HepG2 (cell line): ENCODE results near the gene NFKBIZ. TPM values are rescaled to one million over a fixed set of nuclear protein-coding genes. Genes with fewer than 3 reads are reported as not detected.

ENCODE experiments used
- ATAC-seq: fragments of 200-7000 bp; cut with Tn5 transposase; 3 replicates; pipeline ENCODE4 v1.9.1; 2020; ENCODE audit warnings: mild to moderate bottlenecking, moderate library complexity
- BruUV-seq: library from RNA; stranded (reverse); fragments of 400-500 nt; replicated peaks from 2 replicates; lab custom pipeline; 2021; lab: Mats Ljungman, UMichigan
- CTCF ChIA-PET: fragments of 300-600 bp; formaldehyde crosslinking; extraction: SDS; loops from one replicate; lab custom pipeline; 2021; ENCODE audit warnings: low total read pairs, inconsistent platforms, low intra/inter-chr PET ratio; lab: Yijun Ruan, JAX
- POLR2A ChIA-PET: fragments of 350-600 bp; sonication (Branson Sonifier 250); formaldehyde crosslinking; loops from one replicate; lab custom pipeline; 2020; ENCODE audit warnings: antibody characterized with exemption, inconsistent platforms; lab: Yijun Ruan, JAX
- DNase-seq: peaks from one replicate; pipeline ENCODE4 v3.0.0-alpha.2; 2015; ENCODE audit warnings: low spot score
- FAIRE-seq: peaks from 3 replicates; lab custom pipeline; 2011; peaks lifted over from hg19 to GRCh38; lab: Jason Lieb, UNC
- H2AFZ ChIP-seq: one replicate; pipeline ENCODE4 v1.6.1; 2011; ENCODE audit warnings: low read length, inconsistent platforms
- H3K27ac ChIP-seq: fragments of 300-600 bp; 3 replicates; pipeline ENCODE4 v1.8.0; 2011; ENCODE audit warnings: mixed run types, mild to moderate bottlenecking, mixed read lengths, low read length, inconsistent platforms; ENCODE audit not compliant: insufficient read depth; ENCODE audit errors: extremely low read length
- H3K27me3 ChIP-seq, 2 experiments: fragments of 200-600 bp in 1 of 2; 2 replicates in 1 of 2; 3 replicates in 1 of 2; pipeline versions ENCODE4 v1.6.0 to v1.8.0; 2011; ENCODE audit warnings: low read length in 2 of 2, mild to moderate bottlenecking in 2 of 2, moderate library complexity in 2 of 2, inconsistent platforms in 1 of 2; ENCODE audit not compliant: insufficient read depth in 2 of 2, control insufficient read depth in 1 of 2
- H3K36me3 ChIP-seq, 2 experiments: fragments of 200-600 bp in 1 of 2; replicated peaks in 1 of 2; 2 replicates in 1 of 2; 3 replicates in 1 of 2; pipeline versions ENCODE4 v1.5.1 to v1.8.0; 2011; ENCODE audit warnings: low read length in 2 of 2, inconsistent platforms in 1 of 2; ENCODE audit not compliant: insufficient read depth in 2 of 2, control insufficient read depth in 1 of 2
- H3K4me1 ChIP-seq: 2 replicates; pipeline ENCODE4 v1.5.1; 2012; ENCODE audit warnings: low read length, inconsistent platforms; ENCODE audit not compliant: insufficient read depth
- H3K4me2 ChIP-seq: 2 replicates; pipeline ENCODE4 v1.6.0; 2011; ENCODE audit warnings: low read depth, low read length, inconsistent platforms
- H3K4me3 ChIP-seq, 3 experiments: fragments of 200-600 bp in 1 of 3; sonication (generic), shearing (Covaris generic) in 1 of 3; replicated peaks in 1 of 3; 2 replicates each; pipeline ENCODE4 v1.5.1; 2011 to 2016; ENCODE audit warnings: low read length in 3 of 3, inconsistent platforms in 2 of 3, low read depth in 2 of 3, mild to moderate bottlenecking in 2 of 3, control low read depth in 1 of 3, mixed read lengths in 1 of 3; ENCODE audit not compliant: insufficient read depth in 1 of 3
- H3K79me2 ChIP-seq: one replicate; pipeline ENCODE4 v1.6.1; 2011; ENCODE audit warnings: low read length, inconsistent platforms; ENCODE audit not compliant: insufficient read depth
- H3K9ac ChIP-seq: 2 replicates; pipeline ENCODE4 v1.6.0; 2011; ENCODE audit warnings: mild to moderate bottlenecking, low read depth, low read length, inconsistent platforms; ENCODE audit not compliant: insufficient read depth
- H3K9me3 ChIP-seq: 2 replicates; pipeline ENCODE4 v1.5.1; 2012; ENCODE audit warnings: mild to moderate bottlenecking, low read length
- H4K20me1 ChIP-seq: 2 replicates; pipeline ENCODE4 v1.6.0; 2011; ENCODE audit warnings: inconsistent platforms, mild to moderate bottlenecking, low read length, moderate library complexity; ENCODE audit not compliant: insufficient read depth
- CEBPB ChIP-seq: IDR thresholded peaks from 2 replicates; pipeline ENCODE4 v1.6.1; 2011; ENCODE audit warnings: low read depth, low read length, improper control_type of control experiment, borderline replicate concordance
- CEBPG ChIP-seq: IDR thresholded peaks from 2 replicates; pipeline ENCODE4 v1.6.1; 2016
- CREM ChIP-seq, 2 experiments: sonication (generic) in 1 of 2; formaldehyde crosslinking in 1 of 2; IDR thresholded peaks; 2 replicates each; pipeline versions ENCODE4 v1.4.0 to v1.6.1; 2016 to 2020; ENCODE audit warnings: antibody characterized with exemption in 1 of 2, mild to moderate bottlenecking in 1 of 2, missing genetic modification reagents in 1 of 2
- KLF9 ChIP-seq: IDR thresholded peaks from 2 replicates; pipeline ENCODE4 v1.6.1; 2016; ENCODE audit warnings: low read depth
- MBD4 ChIP-seq: IDR thresholded peaks from 2 replicates; pipeline ENCODE4 v1.6.1; 2012; ENCODE audit warnings: low read length, inconsistent platforms, borderline replicate concordance
- PBX2 ChIP-seq: IDR thresholded peaks from 2 replicates; pipeline ENCODE4 v1.6.1; 2016; ENCODE audit warnings: control low read depth
- RAD21 ChIP-seq: fragments of 450-650 bp; formaldehyde crosslinking; IDR thresholded peaks from 2 replicates; pipeline ENCODE4 v1.5.0; 2020; ENCODE audit warnings: mild to moderate bottlenecking
- ZNF160 ChIP-seq: sonication (generic); formaldehyde crosslinking; IDR thresholded peaks from 2 replicates; pipeline ENCODE4 v1.8.0; 2022; ENCODE audit warnings: mild to moderate bottlenecking, inconsistent platforms, missing genetic modification reagents
- ZNF333 ChIP-seq: sonication (generic); formaldehyde crosslinking; IDR thresholded peaks from 2 replicates; pipeline ENCODE4 v1.4.0; 2020; ENCODE audit warnings: mild to moderate bottlenecking, missing genetic modification reagents, borderline replicate concordance
- WGBS: methylation state at CpG from one replicate; pipeline ENCODE4 v1.1.6; 2017; ENCODE audit warnings: low lambda C conversion rate; 5-methylcytosine and 5-hydroxymethylcytosine counted together
- in situ Hi-C: cut with HindIII; loops from 2 replicates; pipeline ENCODE4 v1.10.0; 2017; ENCODE audit warnings: low pct_unique_long_range_greater_than_20kb; ENCODE audit not compliant: extremely low pct_ligation_motif_present
- intact Hi-C: fragments of 100-400 bp; cut with micrococcal nuclease; formaldehyde crosslinking; loops from one replicate; pipeline ENCODE4 v1.10.0; 2022; ENCODE audit not compliant: unreplicated experiment
- polyA plus RNA-seq, 8 experiments: library from polyadenylated mRNA; depleted of rRNA in 3 of 8; stranded (reverse) in 7 of 8; unstranded in 1 of 8; fragments of >200 nt; fragmentation: Illumina TruSeq in 4 of 8; extraction: Trizol in 4 of 8; gene quantifications; 2 replicates each; pipeline versions ENCODE4 v1.2.1 to v1.2.3, GENCODE V29; 2011 to 2016; ENCODE audit warnings: low read depth in 4 of 8, missing spikeins in 1 of 8, mixed read lengths in 1 of 8; ENCODE audit not compliant: insufficient read depth in 1 of 8
- total RNA-seq, 5 experiments: library from RNA; depleted of rRNA; stranded (reverse); fragments of >200 nt; fragmentation: Illumina TruSeq; extraction: Trizol; gene quantifications; 2 replicates each; pipeline ENCODE4 v1.2.3, GENCODE V29; 2016; ENCODE audit warnings: low read depth in 1 of 5
- TF ChIP-seq, protein P1 (sequence below), 2 experiments: sonication (generic) in 1 of 2; formaldehyde crosslinking in 1 of 2; IDR thresholded peaks; 2 replicates each; pipeline versions ENCODE4 v1.6.1 to v1.9.0; 2014 to 2022; ENCODE audit warnings: antibody characterized with exemption in 1 of 2, borderline replicate concordance in 1 of 2, inconsistent platforms in 1 of 2, low read depth in 1 of 2, missing genetic modification reagents in 1 of 2

The NFKBIZ gene
- total and polyA plus RNA-seq, 2 of the 13 experiments (the other 11 are each of a cell fraction or from before 2014, with no cell fraction given) = 25.9 to 60.6 TPM

GRCh38 chr3:101865751-101866509 lies 16.6 kb downstream of the NFKBIZ start:
- no peak overlapping the region for H3K4me3 ChIP-seq
- CTCF ChIA-PET = no interaction called here
- no TSS peak for BruUV-seq
- H3K9me3 ChIP-seq = no peaks in the 10 kb centered on the region
- H3K4me2 ChIP-seq = peak overlapping the region; percentile 47
- no peaks in the 10 kb centered on the region for H3K79me2 ChIP-seq
- FAIRE-seq (peak; percentile 32), ATAC-seq (peak; percentile 29), DNase-seq (no peak)
- intact Hi-C loops = no loop called here
- in situ Hi-C loops = no loop called here
- peak; percentile 24; the same call in 1 of the 2 replicates for TF ChIP-seq CEBPB
- TF ChIP-seq CEBPG (CRISPR knock-in tag) = peak; percentile 16; the same call in 1 of the 2 replicates
- TF ChIP-seq CREM (IDR thresholded peaks at IDR 0.05) = 0 out of 2 replicates have a peak, but pooled peaks have one; percentile 4
- TF ChIP-seq CREM (CRISPR knock-in tag; IDR thresholded peaks at IDR 0.05) = no peak
- TF ChIP-seq KLF9 = no peak
- no peak overlapping the region for H2AFZ ChIP-seq
- WGBS = 21% methylated on average over 5 of the region's 5 CpGs
- H3K36me3 ChIP-seq = no peaks in the 10 kb centered on the region
- POLR2A ChIA-PET = interaction anchor here (1.2 kb wide), 1 partner anchor 11 kb away, joined by 3 read pairs; no protein-coding TSS in a partner anchor
- no peak overlapping the region for H3K9ac ChIP-seq
- H4K20me1 ChIP-seq = peaks cover 8% of the 10 kb centered on the region; the same call in 1 of the 2 replicates
- no peaks in the 10 kb centered on the region for H3K27me3 ChIP-seq
- peaks cover 32% of the 10 kb centered on the region for H3K4me1 ChIP-seq
- no peak overlapping the region for H3K27ac ChIP-seq

DNA sequence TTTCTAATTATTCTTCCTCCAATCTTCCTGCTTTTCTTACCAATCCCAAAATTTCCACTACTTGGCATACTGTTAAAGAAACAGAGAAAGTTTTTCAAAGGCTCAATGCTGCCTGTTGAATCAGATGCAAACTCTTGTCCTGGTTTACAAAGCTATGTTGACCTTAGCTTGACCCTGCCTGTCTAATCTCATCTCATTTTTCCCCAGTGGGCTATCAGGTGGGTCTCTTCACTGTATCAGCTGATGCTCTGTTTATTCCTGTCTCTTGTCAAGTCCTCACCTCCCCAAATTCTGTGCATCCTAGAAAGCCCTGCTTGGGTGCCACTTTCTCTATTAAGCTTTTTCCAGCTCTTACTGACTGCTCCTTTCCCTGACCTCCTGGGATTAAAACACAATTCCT lies 18.2 kb downstream of the NFKBIZ start:
- intact Hi-C loops (no loop called here), in situ Hi-C loops (no loop called here)
- DNase-seq (no peak), ATAC-seq (no peak; the same call in 2 of the 3 replicates), FAIRE-seq (no peak)
- Histone ChIP-seq H3K4me1 (peaks cover 32% of the 10 kb centered on the region), H3K4me3 (no peak overlapping the region), H3K27me3 (no peaks in the 10 kb centered on the region; a peak in 1 of 5 replicates), H3K27ac (no peak overlapping the region), H3K9ac (no peak overlapping the region), H3K4me2 (no peak overlapping the region), H2AFZ (no peak overlapping the region), H3K9me3 (no peaks in the 10 kb centered on the region), H3K36me3 (no peaks in the 10 kb centered on the region), H4K20me1 (no peaks in the 10 kb centered on the region), H3K79me2 (no peaks in the 10 kb centered on the region)
- BruUV-seq = no TSS peak
- ChIA-PET CTCF (no interaction called here), POLR2A (interaction anchor here (1.9 to 2.6 kb wide), 2 partner anchors 13 to 18 kb away, joined by 8 to 14 read pairs; partner anchors contain the start of gene NFKBIZ)
- no peak for TF ChIP-seq ZNF160 (CRISPR knock-in tag)
- TF ChIP-seq, protein P1, sequence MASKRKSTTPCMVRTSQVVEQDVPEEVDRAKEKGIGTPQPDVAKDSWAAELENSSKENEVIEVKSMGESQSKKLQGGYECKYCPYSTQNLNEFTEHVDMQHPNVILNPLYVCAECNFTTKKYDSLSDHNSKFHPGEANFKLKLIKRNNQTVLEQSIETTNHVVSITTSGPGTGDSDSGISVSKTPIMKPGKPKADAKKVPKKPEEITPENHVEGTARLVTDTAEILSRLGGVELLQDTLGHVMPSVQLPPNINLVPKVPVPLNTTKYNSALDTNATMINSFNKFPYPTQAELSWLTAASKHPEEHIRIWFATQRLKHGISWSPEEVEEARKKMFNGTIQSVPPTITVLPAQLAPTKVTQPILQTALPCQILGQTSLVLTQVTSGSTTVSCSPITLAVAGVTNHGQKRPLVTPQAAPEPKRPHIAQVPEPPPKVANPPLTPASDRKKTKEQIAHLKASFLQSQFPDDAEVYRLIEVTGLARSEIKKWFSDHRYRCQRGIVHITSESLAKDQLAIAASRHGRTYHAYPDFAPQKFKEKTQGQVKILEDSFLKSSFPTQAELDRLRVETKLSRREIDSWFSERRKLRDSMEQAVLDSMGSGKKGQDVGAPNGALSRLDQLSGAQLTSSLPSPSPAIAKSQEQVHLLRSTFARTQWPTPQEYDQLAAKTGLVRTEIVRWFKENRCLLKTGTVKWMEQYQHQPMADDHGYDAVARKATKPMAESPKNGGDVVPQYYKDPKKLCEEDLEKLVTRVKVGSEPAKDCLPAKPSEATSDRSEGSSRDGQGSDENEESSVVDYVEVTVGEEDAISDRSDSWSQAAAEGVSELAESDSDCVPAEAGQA (IDR thresholded peaks at IDR 0.05; ENCODE audit: low read depth) = no peak
- TF ChIP-seq, protein P1 (CRISPR knock-in tag; IDR thresholded peaks at IDR 0.05; ENCODE audit: borderline replicate concordance) = no peak
- no peak for TF ChIP-seq RAD21 (CRISPR knock-in tag)
- TF ChIP-seq MBD4 = no peak
- no peak for TF ChIP-seq PBX2
- TF ChIP-seq ZNF333 (CRISPR knock-in tag) = no peak
